Lower leg skin (tissue), 4 donors: ENCODE measurements around the gene MBNL3. TPM values are rescaled to one million over a fixed set of nuclear protein-coding genes. Genes with fewer than 3 reads are reported as not detected.

Experiments used
- DNase-seq, 2 donors: peaks; one replicate each; pipeline ENCODE4 v3.0.0-alpha.2; 2019; ENCODE audit warnings: low spot score in 2 of 2
- H3K4me3 ChIP-seq: fragments of 200-600 bp; sonication (generic); 2 replicates; pipeline ENCODE4 v1.5.1; 2017; ENCODE audit warnings: mild to moderate bottlenecking, low read depth; ENCODE audit not compliant: poor library complexity, severe bottlenecking
- CTCF ChIP-seq, 3 donors: fragments of 450-650 bp; IDR thresholded peaks; one replicate each; pipeline ENCODE4 v1.5.1; 2016; ENCODE audit warnings: antibody characterized with exemption in 3 of 3, mild to moderate bottlenecking in 3 of 3, moderate library complexity in 2 of 3
- POLR2A ChIP-seq, 2 donors: fragments of 450-650 bp; IDR thresholded peaks; one replicate each; pipeline ENCODE4 v1.6.1; 2016 to 2017; ENCODE audit warnings: antibody characterized with exemption in 2 of 2, mild to moderate bottlenecking in 1 of 2, moderate library complexity in 1 of 2
- WGBS, 2 donors: methylation state at CpG; one replicate each; pipeline ENCODE4 v1.1.5; 2018; 5-methylcytosine and 5-hydroxymethylcytosine counted together
- intact Hi-C: fragments of 100-400 bp; cut with DNase I; formaldehyde crosslinking; loops from one replicate; pipeline ENCODE4 v1.15.0; 2023; ENCODE audit warnings: low total_unique reads
- total RNA-seq, 4 donors: library from RNA; depleted of rRNA; stranded (reverse); fragments of >200 nt; gene quantifications; one replicate each; pipeline ENCODE4 v1.1.0, GENCODE V29; 2016

The MBNL3 gene
- total RNA-seq, 4 donors from 2014 or later: 22.6 to 33.3 (median 27.2) TPM

GRCh38 chrX:132497432-132497831 lies 8.6 kb upstream of the MBNL3 start:
- WGBS, 2 donors: 73 to 80% methylated on average over 2 of the region's 2 CpGs
- DNase-seq: no peak
- H3K4me3 ChIP-seq: no peak overlapping the region
- TF ChIP-seq POLR2A (IDR thresholded peaks at IDR 0.05) (no peak), CTCF (IDR thresholded peaks at IDR 0.05) (no peak)
- intact Hi-C loops: no loop called here

GRCh38 chrX:132493095-132493494 lies 4.3 kb upstream of the MBNL3 start:
- WGBS, 2 donors: 67 to 100% methylated on average over 1 of the region's 1 CpG
- intact Hi-C loops: no loop called here
- TF ChIP-seq POLR2A (IDR thresholded peaks at IDR 0.05) (no peak), CTCF (IDR thresholded peaks at IDR 0.05) (no peak)

GRCh38 chrX:132491191-132491590 lies 2.4 kb upstream of the MBNL3 start:
- no peak overlapping the region for H3K4me3 ChIP-seq
- peak in 1 of 2 donors; percentile 20 for DNase-seq
- TF ChIP-seq CTCF (IDR thresholded peaks at IDR 0.05) (no peak), POLR2A (IDR thresholded peaks at IDR 0.05) (no peak)
- 58 to 66% methylated on average over 3 of the region's 3 CpGs for WGBS, 2 donors
- intact Hi-C loops: no loop called here

More at GRCh38 chrX:132493095-132493494, 4.3 kb upstream of the MBNL3 start:
- DNase-seq: no peak
- H3K4me3 ChIP-seq: no peak overlapping the region

GRCh38 chrX:132489578-132490419 lies 961 bp upstream of the MBNL3 start:
- WGBS, 2 donors: 1 to 47% methylated on average over 23 to 77 of the region's 86 CpGs
- peak overlapping the region; percentile 42 for H3K4me3 ChIP-seq
- intact Hi-C loops: no loop called here
- TF ChIP-seq POLR2A (IDR thresholded peaks at IDR 0.05): no peak
- no peak for TF ChIP-seq CTCF (IDR thresholded peaks at IDR 0.05)
- DNase-seq: peak; percentile 15 to 85

GRCh38 chrX:132488180-132488705 lies 595 bp downstream of the MBNL3 start:
- WGBS, 2 donors: 2 to 21% methylated on average over 8 of the region's 8 CpGs
- intact Hi-C loops: no loop called here
- peak overlapping the region; percentile 32 for H3K4me3 ChIP-seq
- peak in 1 of 2 donors; percentile 75 for DNase-seq
- TF ChIP-seq POLR2A (IDR thresholded peaks at IDR 0.05) (no peak), CTCF (IDR thresholded peaks at IDR 0.05) (no peak)
